Lower lobe of right lung (tissue), 2 donors: ENCODE data around the gene M1AP. TPM values are rescaled to one million over a fixed set of nuclear protein-coding genes. Genes with fewer than 3 reads are reported as not detected.

Experiments used
- ATAC-seq, 2 donors: fragments of 200-7000 bp; cut with Tn5 transposase; one replicate each; pipeline ENCODE4 v1.9.1; 2020 to 2022; ENCODE audit warnings: mild to moderate bottlenecking in 2 of 2, moderate library complexity in 2 of 2
- DNase-seq: peaks from one replicate; pipeline ENCODE4 v3.0.0-alpha.2; 2020
- H3K27ac ChIP-seq: fragments of 200-600 bp; one replicate; pipeline ENCODE4 v1.8.0; 2022
- H3K27me3 ChIP-seq: fragments of 200-600 bp; one replicate; pipeline ENCODE4 v1.8.0; 2022; ENCODE audit warnings: low read depth
- H3K36me3 ChIP-seq: fragments of 200-600 bp; one replicate; pipeline ENCODE4 v1.8.0; 2022; ENCODE audit warnings: mild to moderate bottlenecking
- H3K4me1 ChIP-seq: fragments of 200-600 bp; one replicate; pipeline ENCODE4 v1.8.0; 2022
- H3K4me3 ChIP-seq: fragments of 200-600 bp; one replicate; pipeline ENCODE4 v1.8.0; 2022; ENCODE audit warnings: mild to moderate bottlenecking
- H3K9me3 ChIP-seq: fragments of 200-600 bp; one replicate; pipeline ENCODE4 v1.8.0; 2022
- CTCF ChIP-seq: fragments of 200-600 bp; IDR thresholded peaks from one replicate; pipeline ENCODE4 v1.8.0; 2022; ENCODE audit warnings: antibody characterized with exemption, mild to moderate bottlenecking
- intact Hi-C: fragments of 100-400 bp; cut with DNase I; formaldehyde crosslinking; loops from one replicate; pipeline ENCODE4 v1.11.0; 2022
- long read RNA-seq: library from polyadenylated mRNA; unstranded; transcript quantifications from one replicate; pipeline ENCODE4 v2.0.0, GENCODE V29; 2021
- total RNA-seq: library from RNA; stranded (reverse); fragmentation: NEBNext Ultra II Directional; extraction: Animal tissue kit (Norgen Biotek cat#: 25700); gene quantifications from one replicate; pipeline ENCODE4 v1.2.1, GENCODE V29; 2021
- donor health status: DM: no; HTN: yes; CAD: no; lungs with severe emphysema.

M1AP gene
- total RNA-seq = 1.8 TPM
- long read RNA-seq = 0 reads

- no peak for DNase-seq
- peak; percentile 26 to 42 for ATAC-seq
- no peak within 1 kb of the TSS for H3K27ac ChIP-seq
- intact Hi-C loops = no loop called here
- H3K4me1 ChIP-seq = no peaks in the 10 kb centered on the region
- H3K9me3 ChIP-seq = no peaks in the 10 kb centered on the region
- no peak for TF ChIP-seq CTCF
- peaks cover 12% of the 10 kb centered on the region for H3K27me3 ChIP-seq
- H3K36me3 ChIP-seq = no peaks in the 10 kb centered on the region
- peak within 1 kb of the TSS; percentile 27 for H3K4me3 ChIP-seq
Observed at GRCh38 chr2:74648009-74648443, at the start of gene M1AP. Gene M1AP (minus strand): TSS chr2:74648330. CDS start chr2:74640275, 8,055 bp downstream.

- no peak for DNase-seq
- intact Hi-C loops = no loop called here
- H3K27ac ChIP-seq = no peak overlapping the region
- H3K36me3 ChIP-seq = no peaks in the 10 kb centered on the region
- no peaks in the 10 kb centered on the region for H3K27me3 ChIP-seq
- H3K4me1 ChIP-seq = no peaks in the 10 kb centered on the region
- H3K9me3 ChIP-seq = no peaks in the 10 kb centered on the region
- no peak overlapping the region for H3K4me3 ChIP-seq
- no peak for ATAC-seq
- TF ChIP-seq CTCF = no peak
Observed at GRCh38 chr2:74696829-74697228, 48.7 kb upstream of the M1AP start.

GRCh38 chr2:74695663-74696062, 47.5 kb upstream of the M1AP start:
- no peak overlapping the region for H3K4me3 ChIP-seq
- ATAC-seq (no peak), DNase-seq (no peak)
- intact Hi-C loops = no loop called here
- H3K27me3 ChIP-seq = no peaks in the 10 kb centered on the region
- no peak for TF ChIP-seq CTCF
- no peaks in the 10 kb centered on the region for H3K4me1 ChIP-seq
- H3K9me3 ChIP-seq = no peaks in the 10 kb centered on the region
- H3K36me3 ChIP-seq = no peaks in the 10 kb centered on the region
- no peak overlapping the region for H3K27ac ChIP-seq

GRCh38 chr2:74694281-74694680, 46.2 kb upstream of the M1AP start:
- DNase-seq = no peak
- intact Hi-C loops = no loop called here
- no peaks in the 10 kb centered on the region for H3K36me3 ChIP-seq
- H3K4me1 ChIP-seq = no peaks in the 10 kb centered on the region
- no peak overlapping the region for H3K4me3 ChIP-seq
- TF ChIP-seq CTCF = no peak
- ATAC-seq = peak in 1 of 2 donors; percentile 44
- no peaks in the 10 kb centered on the region for H3K9me3 ChIP-seq
- no peaks in the 10 kb centered on the region for H3K27me3 ChIP-seq
- H3K27ac ChIP-seq = no peak overlapping the region

- no peak for DNase-seq
Observed at GRCh38 chr2:74693668-74694067, 45.5 kb upstream of the M1AP start.

More at GRCh38 chr2:74693668-74694067, 45.5 kb upstream of the M1AP start:
- TF ChIP-seq CTCF = no peak
- no peaks in the 10 kb centered on the region for H3K27me3 ChIP-seq
- ATAC-seq = no peak
- no peaks in the 10 kb centered on the region for H3K4me1 ChIP-seq
- no peaks in the 10 kb centered on the region for H3K36me3 ChIP-seq
- no peaks in the 10 kb centered on the region for H3K9me3 ChIP-seq
- intact Hi-C loops = no loop called here
- no peak overlapping the region for H3K4me3 ChIP-seq
- no peak overlapping the region for H3K27ac ChIP-seq
